Stimulated activated CD4-positive, alpha-beta T cell treated with anti-CD3 and anti-CD28 coated beads, Interleukin-12 subunit alpha, Interleukin-12 subunit beta, amount 100 ng/mL, for 48 hours (primary cell): ENCODE measurements around the gene KLHL42.
"Not testable (repeated sequence)": the region's sequence is repeated elsewhere in the genome, so short reads cannot be mapped to it uniquely, and the experiment has no call there.

Experiments used
- DNase-seq, 3 donors: peaks; one replicate each; pipeline ENCODE4 v3.0.0-alpha.2; 2020; ENCODE audit warnings: low read depth in 2 of 3, low spot score in 1 of 3

The KLHL42 gene, protein sequence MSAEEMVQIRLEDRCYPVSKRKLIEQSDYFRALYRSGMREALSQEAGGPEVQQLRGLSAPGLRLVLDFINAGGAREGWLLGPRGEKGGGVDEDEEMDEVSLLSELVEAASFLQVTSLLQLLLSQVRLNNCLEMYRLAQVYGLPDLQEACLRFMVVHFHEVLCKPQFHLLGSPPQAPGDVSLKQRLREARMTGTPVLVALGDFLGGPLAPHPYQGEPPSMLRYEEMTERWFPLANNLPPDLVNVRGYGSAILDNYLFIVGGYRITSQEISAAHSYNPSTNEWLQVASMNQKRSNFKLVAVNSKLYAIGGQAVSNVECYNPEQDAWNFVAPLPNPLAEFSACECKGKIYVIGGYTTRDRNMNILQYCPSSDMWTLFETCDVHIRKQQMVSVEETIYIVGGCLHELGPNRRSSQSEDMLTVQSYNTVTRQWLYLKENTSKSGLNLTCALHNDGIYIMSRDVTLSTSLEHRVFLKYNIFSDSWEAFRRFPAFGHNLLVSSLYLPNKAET

DNA sequence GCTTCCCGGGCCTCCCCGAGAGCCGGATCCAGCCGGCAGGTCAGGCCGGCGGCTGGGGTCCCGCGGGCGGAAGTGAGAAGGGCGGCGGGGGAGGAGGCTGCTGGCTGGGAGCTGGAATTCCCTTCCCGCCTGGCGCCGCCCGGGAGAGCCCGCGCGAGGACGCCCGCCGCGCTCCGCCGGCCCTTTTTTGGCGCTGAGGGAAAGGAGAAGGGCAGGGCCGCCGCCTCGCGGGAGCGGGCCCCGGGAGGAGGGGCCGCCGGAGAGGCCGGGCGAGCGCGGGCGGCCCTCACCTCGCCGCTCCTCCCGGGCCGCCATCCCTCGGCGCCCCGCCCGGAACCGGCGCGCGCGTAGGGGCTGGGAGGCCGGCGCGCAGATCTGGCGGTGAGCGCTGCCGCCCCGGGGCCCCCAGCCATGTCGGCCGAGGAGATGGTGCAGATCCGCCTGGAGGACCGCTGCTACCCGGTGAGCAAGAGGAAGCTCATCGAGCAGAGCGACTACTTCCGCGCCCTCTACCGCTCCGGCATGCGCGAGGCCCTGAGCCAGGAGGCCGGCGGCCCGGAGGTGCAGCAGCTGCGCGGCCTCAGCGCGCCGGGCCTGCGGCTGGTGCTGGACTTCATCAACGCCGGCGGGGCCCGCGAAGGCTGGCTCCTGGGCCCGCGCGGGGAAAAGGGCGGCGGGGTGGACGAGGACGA, at the start of gene KLHL42, which contains the start of gene MANSC4:
TSS of gene KLHL42 (plus strand) at position 314 of the 692 bp plus-strand sequence. CDS start at position 412, 98 bp downstream.
TSS of gene MANSC4 (minus strand) at position 317 of the 692 bp plus-strand sequence. CDS start 8,960 bp downstream, outside the sequence.
- DNase-seq, result peak; percentile 36 to 56 (median 43)

DNA sequence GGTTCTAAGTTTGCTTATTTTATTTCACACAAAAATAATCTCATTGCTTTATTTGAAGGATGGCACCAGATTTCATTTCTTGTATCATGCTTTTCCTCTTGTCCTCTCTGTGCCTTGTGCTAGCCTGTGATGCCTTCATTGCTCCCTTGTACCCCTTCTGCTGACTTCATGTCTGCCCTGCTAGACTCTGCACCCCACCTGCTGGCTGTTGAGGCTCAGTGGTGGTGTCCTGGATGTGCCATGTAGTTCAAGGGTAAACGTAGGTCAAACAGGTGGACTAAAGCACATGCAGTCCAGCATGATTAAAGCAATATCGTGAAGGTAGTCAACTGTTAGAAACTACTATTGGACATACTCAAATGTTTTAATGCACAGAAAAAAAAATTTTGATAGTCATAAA, 47.8 kb upstream of the KLHL42 start:
- DNase-seq, result no peak

DNA sequence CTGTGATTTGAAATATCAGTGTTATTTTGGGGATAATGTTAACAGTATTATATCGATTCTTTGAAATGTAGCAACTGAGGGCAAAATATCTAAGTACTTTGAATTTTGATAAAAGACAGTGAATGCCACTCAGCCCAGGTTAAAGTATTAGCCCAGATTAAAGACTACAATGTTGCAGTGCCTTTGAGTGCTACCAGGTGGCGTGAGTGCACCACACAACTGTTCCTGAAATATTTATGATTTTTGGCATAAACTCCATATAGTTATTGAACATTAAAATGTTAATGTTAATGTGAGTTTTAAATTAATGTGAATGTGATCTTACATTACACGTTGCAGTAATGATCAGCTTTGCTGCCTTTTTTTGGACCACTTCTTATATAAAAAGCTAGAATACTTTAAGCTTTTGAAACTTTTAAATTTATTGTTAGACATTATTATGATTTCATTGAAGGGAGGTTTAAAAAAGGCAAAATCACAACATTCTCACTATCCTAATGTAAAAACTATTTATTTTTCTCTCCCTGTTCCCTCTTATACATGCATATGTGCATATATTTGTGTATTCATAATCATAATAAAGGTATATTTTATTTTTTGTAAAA, 46.9 kb upstream of the KLHL42 start:
- peak in 1 of 3 donors; percentile 12 for DNase-seq

DNA sequence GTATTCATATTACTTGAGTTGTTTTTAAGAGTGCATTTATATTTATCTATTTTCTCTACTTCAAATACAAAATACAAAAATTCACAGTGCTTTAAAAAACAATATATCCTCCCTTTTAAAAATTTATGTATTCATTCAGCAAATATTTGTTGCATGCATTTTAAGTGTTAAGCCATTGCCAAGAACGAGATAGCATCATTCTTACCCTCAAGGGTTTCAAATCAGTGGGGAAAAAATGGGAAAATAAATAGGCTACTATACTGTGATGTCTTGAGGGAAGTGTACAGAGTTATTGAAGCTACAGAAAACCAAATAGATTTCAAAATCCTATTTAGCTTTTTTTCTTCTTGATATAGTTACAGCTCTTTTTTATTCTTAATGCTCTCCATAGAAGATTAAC, 46.2 kb upstream of the KLHL42 start:
- DNase-seq, result no peak

DNA sequence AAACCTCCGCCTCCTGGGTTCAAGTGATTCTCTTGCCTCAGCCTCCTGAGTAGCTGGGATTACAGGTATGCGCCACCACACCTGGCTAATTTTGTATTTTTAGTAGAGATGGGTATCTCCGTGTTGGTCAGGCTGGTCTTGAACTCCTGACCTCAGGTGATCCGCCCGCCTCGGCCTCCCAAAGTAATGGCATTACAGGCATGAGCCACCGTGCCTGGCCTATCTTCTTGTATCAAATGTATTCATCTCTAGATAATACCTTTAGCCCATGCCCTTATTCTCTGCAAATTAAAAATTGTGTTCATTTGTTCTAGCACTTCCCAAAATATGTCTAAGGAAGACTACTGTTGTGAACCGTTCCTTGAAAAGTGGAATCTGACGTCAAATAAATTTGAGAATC, 45.7 kb upstream of the KLHL42 start:
- not testable (repeated sequence) for DNase-seq

DNA sequence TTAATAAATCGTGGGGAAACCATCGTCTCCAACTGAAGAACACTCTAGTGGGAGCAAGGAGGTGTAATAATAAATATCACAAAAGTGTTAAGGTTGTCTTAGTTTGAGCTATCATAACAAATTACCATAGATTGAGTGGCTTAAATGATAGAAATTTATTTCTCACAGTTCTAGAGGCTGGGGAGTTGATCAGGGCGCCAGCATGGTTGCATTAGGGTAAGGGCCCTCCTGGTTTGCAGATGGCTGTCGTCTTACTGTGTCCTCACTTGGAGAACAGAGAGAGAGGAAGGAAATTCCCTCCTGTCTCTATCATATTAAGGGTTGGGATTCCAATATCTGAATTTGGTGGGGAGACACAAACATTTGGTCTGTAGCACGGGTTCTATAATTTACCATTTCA, 36.4 kb upstream of the KLHL42 start:
- DNase-seq, result no peak

DNA sequence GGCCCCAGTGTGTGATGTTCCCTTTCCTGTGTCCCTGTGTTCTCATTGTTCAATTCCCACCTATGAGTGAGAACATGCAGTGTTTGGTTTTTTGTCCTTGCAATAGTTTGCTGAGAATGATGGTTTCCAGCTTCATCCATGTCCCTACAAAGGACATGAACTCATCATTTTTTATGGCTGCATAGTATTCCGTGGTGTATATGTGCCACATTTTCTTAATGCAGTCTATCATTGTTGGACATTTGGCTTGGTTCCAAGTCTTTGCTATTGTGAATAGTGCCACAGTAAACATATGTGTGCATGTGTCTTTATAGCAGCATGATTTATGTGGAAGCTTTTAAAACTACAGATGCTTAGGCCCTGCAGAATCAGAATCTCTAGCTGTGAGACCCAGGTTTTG, 34.3 kb upstream of the KLHL42 start:
- DNase-seq, result not testable (repeated sequence)

DNA sequence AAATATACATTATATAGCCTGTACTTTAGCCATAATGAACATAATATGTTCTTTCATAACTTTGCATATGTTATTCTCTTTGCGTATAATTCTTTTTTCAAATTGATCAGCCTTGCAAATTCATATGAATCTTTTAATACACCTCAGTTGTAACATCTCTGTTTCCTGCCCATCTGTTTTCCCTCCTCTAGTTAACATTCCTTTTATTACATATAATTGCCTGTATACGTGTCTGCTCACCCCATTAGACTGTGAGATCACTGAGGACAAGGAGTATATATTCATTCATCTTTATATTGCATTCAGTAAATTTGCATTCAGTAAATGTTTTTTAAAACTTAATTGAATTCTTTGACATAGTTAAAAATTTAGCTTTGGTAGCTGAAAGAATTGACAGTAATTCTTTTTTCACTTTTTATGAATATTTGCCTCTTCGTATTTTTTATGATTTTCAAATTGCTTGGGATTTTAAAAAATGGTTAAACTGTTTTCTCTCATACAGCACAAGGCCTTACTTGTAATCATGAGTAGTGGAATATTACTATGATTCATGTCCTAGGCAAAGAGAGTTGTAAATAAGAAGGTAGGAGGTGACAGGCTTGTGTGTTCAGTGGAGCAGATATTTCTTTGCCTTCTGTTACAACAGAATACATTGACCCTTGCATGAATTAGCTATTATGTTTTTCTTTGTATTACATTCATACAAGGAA, 32.8 kb upstream of the KLHL42 start:
- DNase-seq, result no peak

DNA sequence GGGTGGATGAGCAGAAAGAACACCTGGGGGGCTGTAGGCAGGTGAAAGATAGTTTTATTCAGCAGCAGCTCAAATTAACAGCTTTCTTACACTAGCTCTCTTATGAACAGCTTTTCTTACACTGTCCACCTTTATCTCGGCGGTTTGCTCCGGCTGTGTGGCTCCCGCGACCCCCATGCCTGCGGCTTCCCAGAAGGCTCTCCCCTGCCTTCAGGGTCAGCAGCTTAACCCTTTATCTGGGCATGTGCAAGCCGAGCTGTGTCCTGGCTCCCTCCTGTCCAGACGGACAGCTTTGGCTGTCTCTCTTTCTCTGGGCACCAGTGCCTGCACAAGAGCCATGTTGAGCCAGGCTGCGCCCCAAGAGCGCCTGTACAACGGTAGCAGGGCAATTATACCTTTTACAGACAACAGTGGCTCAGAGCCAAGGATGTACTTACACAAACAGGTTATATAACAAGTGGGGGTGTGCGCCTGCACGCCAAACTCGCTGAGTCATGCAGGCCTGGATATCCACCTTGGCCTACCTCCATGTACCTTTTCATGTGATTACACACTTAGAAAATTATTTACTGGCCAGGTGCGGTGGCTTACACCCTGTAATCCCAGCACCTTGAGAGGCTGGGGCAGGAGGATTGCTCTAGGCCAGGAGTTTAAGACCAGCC, 28.5 kb upstream of the KLHL42 start:
- no peak for DNase-seq

DNA sequence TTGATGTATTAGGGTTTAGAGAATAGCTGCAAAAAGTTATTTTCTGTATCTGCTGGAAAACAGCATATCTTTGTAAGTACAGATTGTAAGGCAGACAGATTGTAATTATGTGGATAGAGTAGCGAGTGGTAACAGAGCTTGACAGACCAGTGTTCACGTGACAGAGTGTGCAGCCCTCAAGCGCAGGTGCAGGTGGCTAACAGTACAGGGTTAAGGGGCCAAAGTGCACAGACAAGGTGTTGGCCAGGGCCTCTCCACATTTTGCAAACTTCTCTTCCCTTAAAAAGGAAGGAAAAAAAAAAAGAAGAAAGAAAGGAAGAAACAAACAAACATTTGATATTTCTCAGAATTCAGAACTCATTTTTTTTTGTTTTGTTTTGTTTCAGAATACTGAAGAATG, 25.2 kb upstream of the KLHL42 start:
- DNase-seq, result no peak

DNA sequence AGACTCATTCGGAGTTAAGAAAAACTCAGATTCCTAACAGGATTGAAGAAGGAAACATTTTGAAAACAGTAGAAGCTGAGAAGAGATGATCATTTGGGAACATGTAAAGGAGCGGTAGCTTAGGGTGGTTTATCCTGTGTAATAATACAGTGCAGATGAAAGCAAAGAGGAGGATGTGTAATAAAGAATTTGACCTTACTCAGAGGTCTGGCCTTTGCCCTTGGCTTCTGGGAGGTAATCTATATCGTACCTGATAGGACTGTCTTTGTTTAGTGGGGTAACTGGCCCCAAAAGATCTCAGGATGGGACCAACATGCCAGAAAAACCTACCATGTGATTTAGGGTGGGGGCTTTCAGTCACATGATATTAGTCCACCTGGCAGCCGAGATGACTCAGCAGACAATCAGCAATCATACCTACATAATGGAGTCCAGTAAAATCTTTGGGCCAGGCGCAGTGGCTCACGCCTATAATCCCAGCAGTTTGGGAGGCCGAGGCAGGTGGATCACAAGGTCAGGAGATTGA, 23.3 kb upstream of the KLHL42 start:
- DNase-seq, result no peak

DNA sequence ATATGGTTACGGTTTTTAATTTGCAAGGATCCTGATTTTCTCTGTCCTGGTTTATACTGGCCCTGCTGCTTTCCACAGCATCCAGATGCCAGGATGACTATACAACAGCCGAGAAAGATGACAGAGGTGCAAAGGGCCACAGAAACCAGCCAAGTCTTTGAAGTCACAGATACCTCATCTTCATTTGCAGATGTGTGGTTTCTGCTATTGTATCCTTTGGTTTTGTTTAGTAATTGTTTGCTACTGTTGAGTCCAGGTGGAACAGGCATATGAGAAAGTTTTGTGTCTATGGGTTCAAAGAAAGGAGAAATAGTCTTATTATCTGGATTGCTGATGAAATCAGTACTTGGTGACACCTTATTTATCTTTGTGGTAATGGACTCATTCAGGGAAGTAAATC, 17.3 kb upstream of the KLHL42 start:
- DNase-seq, result peak in 1 of 3 donors; percentile 8

DNA sequence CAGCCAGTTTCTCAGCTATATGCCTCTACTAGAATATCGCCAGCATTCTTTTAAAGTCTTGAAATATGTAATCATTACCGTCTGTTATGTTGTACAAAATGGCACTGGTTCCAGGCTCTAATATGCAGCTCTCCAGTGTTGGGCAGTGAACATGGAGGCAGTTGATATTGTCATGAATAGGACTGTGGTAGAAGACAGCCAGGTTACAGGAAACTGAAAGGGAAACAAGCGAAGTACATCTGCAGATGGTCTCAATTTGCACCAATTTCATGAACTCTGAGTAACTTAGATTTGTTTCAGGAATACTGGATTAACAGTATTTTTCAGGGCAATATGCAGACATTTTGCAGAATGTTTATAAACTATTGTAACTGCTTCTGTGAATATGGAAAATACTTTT, 13.4 kb upstream of the KLHL42 start:
- DNase-seq, result no peak

DNA sequence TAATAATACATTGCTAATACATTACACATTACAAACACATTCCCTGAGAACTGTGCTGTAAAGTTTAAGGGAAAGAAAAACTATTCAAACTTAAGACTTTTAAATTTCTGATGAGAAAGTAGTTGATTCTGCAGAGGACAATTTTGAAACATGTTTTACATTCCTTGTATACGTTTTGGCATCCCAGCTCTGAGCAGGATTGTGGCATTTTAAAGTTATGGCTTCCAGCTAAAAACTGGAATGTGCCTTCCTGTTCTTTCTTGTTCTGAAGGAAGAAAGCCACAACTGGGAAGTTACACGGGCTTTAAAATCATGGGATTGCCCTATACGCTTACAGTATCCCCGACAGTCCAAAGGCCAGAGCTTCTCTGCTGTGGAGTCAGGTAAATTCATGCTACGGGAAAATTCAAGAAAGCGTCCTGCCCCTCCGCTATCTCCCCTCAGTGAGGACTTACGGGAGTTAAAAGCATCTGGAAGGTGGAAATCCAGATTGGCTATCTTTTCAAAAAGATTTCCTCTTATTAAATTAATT, 10.8 kb upstream of the KLHL42 start:
- no peak for DNase-seq

DNA sequence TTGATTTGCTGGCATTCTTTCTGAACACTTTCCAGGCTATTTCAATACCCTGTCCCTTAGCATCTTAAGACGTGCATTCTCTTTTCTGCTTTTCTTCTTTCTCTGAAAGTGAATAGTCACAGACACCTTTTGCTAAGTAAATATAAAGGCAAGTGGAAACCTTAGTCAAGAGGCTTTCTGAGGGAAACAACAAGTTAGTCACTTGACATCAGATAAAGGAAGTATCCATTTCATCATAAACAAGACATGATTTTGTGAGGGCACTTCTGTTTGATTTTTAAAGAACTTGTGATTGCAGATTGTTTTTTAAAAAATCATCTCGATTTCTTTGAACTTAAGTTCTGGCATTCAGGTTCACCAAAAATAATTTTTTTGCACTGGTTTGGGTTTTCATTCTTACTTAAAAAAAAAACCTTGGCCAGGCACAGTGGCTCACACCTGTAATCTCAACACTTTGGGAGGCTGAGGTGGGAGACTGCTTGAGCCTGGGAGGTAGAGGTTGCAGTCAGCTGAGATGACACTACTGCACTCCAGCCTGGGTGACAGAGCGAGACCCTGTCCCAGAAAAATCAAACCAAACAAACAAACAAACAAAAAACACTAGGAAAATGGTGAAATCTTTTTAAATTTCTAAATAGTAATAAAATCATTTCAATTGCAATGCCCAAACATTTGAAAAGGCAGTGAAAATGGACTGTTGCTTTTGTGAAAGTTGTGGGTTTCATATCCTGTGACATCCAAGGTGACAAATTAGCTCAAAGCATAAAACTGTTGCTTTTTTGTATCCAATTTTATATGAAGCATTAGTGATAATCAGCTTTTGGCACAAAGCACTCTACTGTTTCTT, 8.3 kb upstream of the KLHL42 start:
- no peak for DNase-seq

DNA sequence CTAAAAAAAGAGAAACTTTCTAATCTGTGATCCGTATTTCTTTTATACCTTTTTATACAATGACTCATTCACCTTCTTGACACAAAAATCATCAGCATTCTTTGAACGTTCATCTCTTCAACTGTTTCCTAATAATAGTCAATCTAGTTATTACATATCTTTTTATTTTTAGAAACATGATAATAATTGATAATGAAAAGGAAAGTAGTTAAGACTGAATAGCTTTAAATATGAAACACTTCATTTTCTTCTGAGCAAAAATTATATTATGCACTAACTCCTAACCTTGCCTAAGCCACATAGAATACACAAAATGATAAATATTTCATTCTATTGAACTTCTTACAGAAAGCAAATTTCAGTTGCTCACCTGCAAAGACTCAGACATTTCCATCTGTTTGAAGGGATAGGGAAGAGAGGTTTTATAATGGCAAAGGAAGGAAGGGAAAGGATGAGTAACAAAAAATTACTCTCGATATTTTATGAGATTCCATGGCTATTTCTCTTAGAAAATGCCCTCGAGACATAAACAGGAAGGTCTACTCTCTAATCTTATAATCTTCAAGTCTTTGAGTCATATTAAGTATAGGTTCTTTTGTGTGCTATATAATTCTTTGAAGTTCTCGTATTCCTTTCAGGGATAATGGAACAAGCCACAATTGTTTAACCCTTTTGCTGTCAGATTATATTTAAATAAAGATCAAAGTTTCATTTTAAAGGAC, 7.5 kb upstream of the KLHL42 start:
- DNase-seq, result no peak

DNA sequence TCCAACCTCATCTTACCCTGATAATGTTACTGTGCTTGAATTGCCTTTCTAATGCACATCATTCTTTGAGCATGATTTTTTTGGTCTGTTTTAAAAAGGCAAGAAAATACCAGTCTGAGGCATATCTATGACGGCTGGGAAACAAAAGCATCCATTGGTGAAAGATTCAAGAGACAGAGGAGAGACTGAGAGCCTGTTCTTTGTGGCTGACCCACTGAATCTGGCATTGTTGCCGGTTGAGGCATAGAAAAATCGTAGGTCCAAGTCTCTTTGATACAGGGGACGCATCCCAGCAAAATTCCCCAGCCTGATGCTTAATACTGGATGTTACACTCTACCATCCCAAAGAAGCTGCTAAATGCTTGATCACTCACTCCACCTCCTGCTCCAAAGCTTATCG, 2.9 kb upstream of the KLHL42 start:
- DNase-seq, result no peak

DNA sequence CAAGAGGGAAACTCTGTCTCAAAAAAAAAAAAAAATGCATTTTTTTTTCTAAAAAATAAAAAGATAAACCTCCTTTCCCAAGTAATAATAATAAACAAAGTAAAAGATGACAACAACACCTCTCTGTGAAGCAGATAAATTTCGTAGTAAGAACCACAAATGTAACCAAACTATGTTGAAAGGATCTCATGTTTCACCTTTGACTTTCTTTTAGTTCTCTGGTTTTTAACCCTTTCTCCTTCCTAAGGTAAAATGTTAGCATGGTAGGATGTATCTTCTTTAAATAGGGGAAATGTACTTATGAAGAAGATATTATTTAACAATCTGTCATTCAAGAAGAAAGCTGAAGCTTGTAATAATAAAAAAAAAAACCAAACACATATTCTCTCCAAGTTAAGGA, 1.8 kb upstream of the KLHL42 start:
- DNase-seq, result no peak
